Measurements from ENCODE around the gene PEAK1.

The PEAK1 gene

GRCh38 chr15:77191230-77191834 is 228.6 kb downstream of the PEAK1 start:
- TF ChIP-seq TOX (CRISPR knock-in tag; IDR thresholded peaks at IDR 0.05; ENCODE audit: borderline replicate concordance) (0 out of 2 replicates have a peak, but pooled peaks have one; percentile 19), BACH2 (CRISPR knock-in tag; IDR thresholded peaks at IDR 0.05; ENCODE audit: borderline replicate concordance) (no peak)
- ATAC-seq, result peak; percentile 60

GRCh38 chr15:77187751-77188464 is 232.0 kb downstream of the PEAK1 start:
- no peak for ATAC-seq
- TF ChIP-seq PPARA (CRISPR knock-in tag; IDR thresholded peaks at IDR 0.05; ENCODE audit: borderline replicate concordance), result no peak
- no peak for TF ChIP-seq PATZ1 (CRISPR knock-in tag; IDR thresholded peaks at IDR 0.05; ENCODE audit: borderline replicate concordance)
- no peak for TF ChIP-seq CSDC2 (CRISPR knock-in tag; IDR thresholded peaks at IDR 0.05)
- TF ChIP-seq ZNF70 (CRISPR knock-in tag; IDR thresholded peaks at IDR 0.05), result no peak
- no peak for TF ChIP-seq ESRRG (CRISPR knock-in tag; IDR thresholded peaks at IDR 0.05)
- TF ChIP-seq SNAI2 (CRISPR knock-in tag; IDR thresholded peaks at IDR 0.05), result no peak
- no peak for TF ChIP-seq ZNF8 (CRISPR knock-in tag; IDR thresholded peaks at IDR 0.05)
- TF ChIP-seq TOX (CRISPR knock-in tag; IDR thresholded peaks at IDR 0.05; ENCODE audit: borderline replicate concordance), result no peak
- no peak for TF ChIP-seq ISL1 (CRISPR knock-in tag; IDR thresholded peaks at IDR 0.05)

GRCh38 chr15:77186594-77187011 is 233.3 kb downstream of the PEAK1 start:
- TF ChIP-seq ZFP3 (CRISPR knock-in tag; IDR thresholded peaks at IDR 0.05) (no peak), OSR1 (CRISPR knock-in tag; IDR thresholded peaks at IDR 0.05) (no peak), ZFP30 (CRISPR knock-in tag; IDR thresholded peaks at IDR 0.05) (no peak), TCF4 (CRISPR knock-in tag; IDR thresholded peaks at IDR 0.05; ENCODE audit: borderline replicate concordance) (no peak), ZNF565 (CRISPR knock-in tag; conservative IDR thresholded peaks at IDR 0.05; ENCODE audit: low read depth) (no peak), CSRNP3 (CRISPR knock-in tag; IDR thresholded peaks at IDR 0.05) (no peak), SNAI2 (CRISPR knock-in tag; IDR thresholded peaks at IDR 0.05) (no peak), BACH2 (CRISPR knock-in tag; IDR thresholded peaks at IDR 0.05; ENCODE audit: borderline replicate concordance) (no peak), ZNF70 (CRISPR knock-in tag; IDR thresholded peaks at IDR 0.05) (no peak), POU6F1 (CRISPR knock-in tag; IDR thresholded peaks at IDR 0.05; ENCODE audit: borderline replicate concordance, low read depth) (no peak), ISL1 (CRISPR knock-in tag; IDR thresholded peaks at IDR 0.05) (no peak), TSHZ2 (CRISPR knock-in tag; IDR thresholded peaks at IDR 0.05) (no peak), CSDC2 (CRISPR knock-in tag; IDR thresholded peaks at IDR 0.05) (no peak), PATZ1 (CRISPR knock-in tag; IDR thresholded peaks at IDR 0.05; ENCODE audit: borderline replicate concordance) (no peak), ARNTL (CRISPR knock-in tag; IDR thresholded peaks at IDR 0.05; ENCODE audit: borderline replicate concordance, low read depth) (no peak), PPARA (CRISPR knock-in tag; IDR thresholded peaks at IDR 0.05; ENCODE audit: borderline replicate concordance) (no peak), ZC3H10 (CRISPR knock-in tag; IDR thresholded peaks at IDR 0.05) (no peak)
- peak; percentile 67 for ATAC-seq

Data from SK-N-SH treated with all-trans-retinoic acid at 6 μM for 48 hours (cell line).